Chondrocyte (in vitro differentiated cells): ENCODE data around the gene CD177. TPM values are rescaled to one million over a fixed set of nuclear protein-coding genes. Genes with fewer than 3 reads are reported as not detected.

ENCODE experiments used
- DNase-seq: peaks from one replicate; pipeline ENCODE4 v3.0.0; 2021; ENCODE audit warnings: mixed read lengths, low spot score
- H3K27ac Mint-ChIP-seq: one replicate; pipeline ENCODE4 v1.8.0; 2021; ENCODE audit warnings: mild to moderate bottlenecking, moderate library complexity, mixed read lengths; ENCODE audit not compliant: unreplicated experiment
- H3K27me3 Mint-ChIP-seq: 2 replicates; pipeline ENCODE4 v1.8.0; 2021; ENCODE audit warnings: low read depth, mixed read lengths
- H3K36me3 Mint-ChIP-seq: 2 replicates; pipeline ENCODE4 v1.8.0; 2021; ENCODE audit warnings: low read depth, mixed read lengths
- H3K4me1 Mint-ChIP-seq: 2 replicates; pipeline ENCODE4 v1.8.0; 2021; ENCODE audit warnings: low read depth, mild to moderate bottlenecking, mixed read lengths
- H3K4me3 Mint-ChIP-seq: one replicate; pipeline ENCODE4 v1.8.0; 2021; ENCODE audit warnings: mild to moderate bottlenecking, moderate library complexity, mixed read lengths; ENCODE audit not compliant: unreplicated experiment
- H3K9me3 Mint-ChIP-seq: 2 replicates; pipeline ENCODE4 v1.8.0; 2021; ENCODE audit warnings: low read depth, mixed read lengths
- CTCF ChIP-seq: fragments of 200-600 bp; sonication (generic); IDR thresholded peaks from 2 replicates; pipeline ENCODE4 v1.5.0; 2021; ENCODE audit warnings: antibody characterized with exemption, mild to moderate bottlenecking, moderate library complexity
- total RNA-seq: library from RNA; stranded (reverse); gene quantifications from 3 replicates; pipeline ENCODE4 v1.2.1, GENCODE V29; 2021

CD177 gene
- total RNA-seq, 1 donor from 2014 or later = not detected

GRCh38 chr19:43310221-43310620, 43.3 kb upstream of the CD177 start:
- H3K4me1 Mint-ChIP-seq = no peaks in the 10 kb centered on the region
- no peak for TF ChIP-seq CTCF
- no peak overlapping the region for H3K27ac Mint-ChIP-seq
- H3K4me3 Mint-ChIP-seq = no peak overlapping the region
- no peak for DNase-seq
- H3K9me3 Mint-ChIP-seq = peaks cover 38% of the 10 kb centered on the region
- H3K27me3 Mint-ChIP-seq = peaks cover 3% of the 10 kb centered on the region
- H3K36me3 Mint-ChIP-seq = no peaks in the 10 kb centered on the region

GRCh38 chr19:43311256-43311655, 42.2 kb upstream of the CD177 start:
- H3K9me3 Mint-ChIP-seq = peaks cover 42% of the 10 kb centered on the region
- TF ChIP-seq CTCF = no peak
- H3K36me3 Mint-ChIP-seq = no peaks in the 10 kb centered on the region

GRCh38 chr19:43311706-43312105, 41.8 kb upstream of the CD177 start:
- peaks cover 47% of the 10 kb centered on the region for H3K9me3 Mint-ChIP-seq
- no peak for DNase-seq
- H3K27me3 Mint-ChIP-seq = peaks cover 3% of the 10 kb centered on the region
- H3K27ac Mint-ChIP-seq = no peak overlapping the region
- no peak for TF ChIP-seq CTCF
- no peaks in the 10 kb centered on the region for H3K4me1 Mint-ChIP-seq
- H3K4me3 Mint-ChIP-seq = no peak overlapping the region
- H3K36me3 Mint-ChIP-seq = no peaks in the 10 kb centered on the region

More at GRCh38 chr19:43311256-43311655, 42.2 kb upstream of the CD177 start:
- Mint-ChIP-seq H3K4me3 (no peak overlapping the region), H3K4me1 (no peaks in the 10 kb centered on the region), H3K27me3 (peaks cover 3% of the 10 kb centered on the region), H3K27ac (no peak overlapping the region)
- no peak for DNase-seq

GRCh38 chr19:43313711-43314495, 39.6 kb upstream of the CD177 start:
- Mint-ChIP-seq H3K4me1 (no peaks in the 10 kb centered on the region), H3K4me3 (no peak overlapping the region), H3K9me3 (peaks cover 36% of the 10 kb centered on the region), H3K27ac (no peak overlapping the region), H3K36me3 (no peaks in the 10 kb centered on the region), H3K27me3 (peaks cover 3% of the 10 kb centered on the region)
- TF ChIP-seq CTCF = no peak
- DNase-seq = no peak

- TF ChIP-seq CTCF = no peak
- no peak overlapping the region for H3K27ac Mint-ChIP-seq
- peaks cover 3% of the 10 kb centered on the region for H3K27me3 Mint-ChIP-seq
- no peak for DNase-seq
- H3K4me1 Mint-ChIP-seq = no peaks in the 10 kb centered on the region
- H3K9me3 Mint-ChIP-seq = peaks cover 20% of the 10 kb centered on the region
- H3K4me3 Mint-ChIP-seq = no peak overlapping the region
- H3K36me3 Mint-ChIP-seq = no peaks in the 10 kb centered on the region
These were observed 37.6 kb upstream of the CD177 start for GRCh38 chr19:43315851-43316250.
